ENCODE measurements around the gene CCDC87.
A peak's percentile ranks its signal among the peaks of the same experiment; 100 is the strongest.
"Not testable (repeated sequence)": the region's sequence is repeated elsewhere in the genome, so short reads cannot be mapped to it uniquely, and the experiment has no call there.

CCDC87 gene

GRCh38 chr11:66592457-66593302 lies at the start of gene CCDC87, which contains the start of gene CCS:
Gene CCDC87, minus strand, starts transcription at chr11:66593063. Its CDS starts 48 bp downstream, at chr11:66593015.
Gene CCS, plus strand, starts transcription at chr11:66593185. Its CDS starts 77 bp downstream, at chr11:66593262.
- Histone ChIP-seq H3K9me3 (ENCODE audit: control insufficient read depth, insufficient read depth, low read length) (no peaks in the 10 kb centered on the region), H3K4me1 (ENCODE audit: control insufficient read depth, insufficient read depth, low read length) (peaks cover 5% of the 10 kb centered on the region; the same call in 1 of the 2 replicates), H3K36me3 (ENCODE audit: control insufficient read depth, insufficient read depth, low read length) (no peaks in the 10 kb centered on the region), H3K27me3 (ENCODE audit: control insufficient read depth, insufficient read depth, low read length) (no peaks in the 10 kb centered on the region), H3K4me3 (ENCODE audit: low read length) (peak within 1 kb of the TSS; percentile 60), H3K27ac (ENCODE audit: low read length) (no peak within 1 kb of the TSS)
- DNase-seq (ENCODE audit: low read depth, low spot score) = peak; percentile 82
- WGBS (ENCODE audit: insufficient coverage, insufficient read length) = no CpG with 5 or more reads among the region's 68 CpGs

GRCh38 chr11:66641834-66642233 lies 49.0 kb upstream of the CCDC87 start:
- no CpG with 5 or more reads among the region's 3 CpGs for WGBS (ENCODE audit: insufficient coverage, insufficient read length)
- Histone ChIP-seq H3K36me3 (ENCODE audit: control insufficient read depth, insufficient read depth, low read length) (peaks cover 30% of the 10 kb centered on the region), H3K27me3 (ENCODE audit: control insufficient read depth, insufficient read depth, low read length) (no peaks in the 10 kb centered on the region), H3K27ac (ENCODE audit: low read length) (no peak overlapping the region), H3K4me1 (ENCODE audit: control insufficient read depth, insufficient read depth, low read length) (peaks cover 2% of the 10 kb centered on the region), H3K9me3 (ENCODE audit: control insufficient read depth, insufficient read depth, low read length) (no peaks in the 10 kb centered on the region), H3K4me3 (ENCODE audit: low read length) (no peak overlapping the region)
- DNase-seq (ENCODE audit: low read depth, low spot score) = no peak

- WGBS (ENCODE audit: insufficient coverage, insufficient read length) = no CpG with 5 or more reads among the region's 10 CpGs
- H3K27me3 ChIP-seq (ENCODE audit: control insufficient read depth, insufficient read depth, low read length); H3K27ac ChIP-seq (ENCODE audit: low read length); H3K4me3 ChIP-seq (ENCODE audit: low read length); H3K9me3 ChIP-seq (ENCODE audit: control insufficient read depth, insufficient read depth, low read length); H3K4me1 ChIP-seq (ENCODE audit: control insufficient read depth, insufficient read depth, low read length); DNase-seq (ENCODE audit: low read depth, low spot score): not testable (repeated sequence)
- H3K36me3 ChIP-seq (ENCODE audit: control insufficient read depth, insufficient read depth, low read length) = peaks cover 23% of the 10 kb centered on the region
Observed at GRCh38 chr11:66639814-66640340, 47.0 kb upstream of the CCDC87 start.

GRCh38 chr11:66639066-66639813 lies 46.4 kb upstream of the CCDC87 start:
- H3K4me1 ChIP-seq (ENCODE audit: control insufficient read depth, insufficient read depth, low read length) = peaks cover 2% of the 10 kb centered on the region
- no peaks in the 10 kb centered on the region for H3K9me3 ChIP-seq (ENCODE audit: control insufficient read depth, insufficient read depth, low read length)
- WGBS (ENCODE audit: insufficient coverage, insufficient read length) = no CpG with 5 or more reads among the region's 27 CpGs
- H3K27ac ChIP-seq (ENCODE audit: low read length) = no peak overlapping the region
- no peak for DNase-seq (ENCODE audit: low read depth, low spot score)
- H3K36me3 ChIP-seq (ENCODE audit: control insufficient read depth, insufficient read depth, low read length) = peaks cover 20% of the 10 kb centered on the region
- H3K27me3 ChIP-seq (ENCODE audit: control insufficient read depth, insufficient read depth, low read length) = no peaks in the 10 kb centered on the region
- peak overlapping the region; percentile 67; the same call in 1 of the 2 replicates for H3K4me3 ChIP-seq (ENCODE audit: low read length)

GRCh38 chr11:66638177-66639065 lies 45.6 kb upstream of the CCDC87 start, which contains the start of gene RBM4:
Gene RBM4, plus strand, starts transcription at chr11:66638703. Its CDS starts 1,009 bp downstream, at chr11:66639712.
- Histone ChIP-seq H3K4me3 (ENCODE audit: low read length) (peak within 1 kb of the TSS; percentile 67), H3K9me3 (ENCODE audit: control insufficient read depth, insufficient read depth, low read length) (no peaks in the 10 kb centered on the region), H3K27ac (ENCODE audit: low read length) (no peak within 1 kb of the TSS), H3K27me3 (ENCODE audit: control insufficient read depth, insufficient read depth, low read length) (no peaks in the 10 kb centered on the region), H3K4me1 (ENCODE audit: control insufficient read depth, insufficient read depth, low read length) (peaks cover 2% of the 10 kb centered on the region; the same call in 1 of the 2 replicates), H3K36me3 (ENCODE audit: control insufficient read depth, insufficient read depth, low read length) (peaks cover 13% of the 10 kb centered on the region)
- WGBS (ENCODE audit: insufficient coverage, insufficient read length) = no CpG with 5 or more reads among the region's 63 CpGs
- peak; percentile 100 for DNase-seq (ENCODE audit: low read depth, low spot score)

GRCh38 chr11:66637557-66638176 lies 44.8 kb upstream of the CCDC87 start:
- Histone ChIP-seq H3K4me3 (ENCODE audit: low read length) (peak overlapping the region; percentile 35; the same call in 1 of the 2 replicates), H3K27me3 (ENCODE audit: control insufficient read depth, insufficient read depth, low read length) (no peaks in the 10 kb centered on the region), H3K9me3 (ENCODE audit: control insufficient read depth, insufficient read depth, low read length) (no peaks in the 10 kb centered on the region), H3K36me3 (ENCODE audit: control insufficient read depth, insufficient read depth, low read length) (peaks cover 12% of the 10 kb centered on the region), H3K27ac (ENCODE audit: low read length) (no peak overlapping the region), H3K4me1 (ENCODE audit: control insufficient read depth, insufficient read depth, low read length) (peaks cover 2% of the 10 kb centered on the region; the same call in 1 of the 2 replicates)
- no CpG with 5 or more reads among the region's 12 CpGs for WGBS (ENCODE audit: insufficient coverage, insufficient read length)
- no peak for DNase-seq (ENCODE audit: low read depth, low spot score)

- peaks cover 2% of the 10 kb centered on the region; the same call in 1 of the 2 replicates for H3K4me1 ChIP-seq (ENCODE audit: control insufficient read depth, insufficient read depth, low read length)
- no peak overlapping the region for H3K27ac ChIP-seq (ENCODE audit: low read length)
- no peaks in the 10 kb centered on the region for H3K27me3 ChIP-seq (ENCODE audit: control insufficient read depth, insufficient read depth, low read length)
- H3K9me3 ChIP-seq (ENCODE audit: control insufficient read depth, insufficient read depth, low read length) = no peaks in the 10 kb centered on the region
- WGBS (ENCODE audit: insufficient coverage, insufficient read length) = no CpG with 5 or more reads among the region's 3 CpGs
- DNase-seq (ENCODE audit: low read depth, low spot score) = no peak
- H3K36me3 ChIP-seq (ENCODE audit: control insufficient read depth, insufficient read depth, low read length) = peaks cover 14% of the 10 kb centered on the region
- no peak overlapping the region for H3K4me3 ChIP-seq (ENCODE audit: low read length)
Observed at GRCh38 chr11:66636411-66636810, 43.5 kb upstream of the CCDC87 start.

- no CpG with 5 or more reads among the region's 2 CpGs for WGBS (ENCODE audit: insufficient coverage, insufficient read length)
- no peak overlapping the region for H3K27ac ChIP-seq (ENCODE audit: low read length)
- H3K4me3 ChIP-seq (ENCODE audit: low read length) = no peak overlapping the region
- no peaks in the 10 kb centered on the region for H3K9me3 ChIP-seq (ENCODE audit: control insufficient read depth, insufficient read depth, low read length)
- H3K4me1 ChIP-seq (ENCODE audit: control insufficient read depth, insufficient read depth, low read length) = no peaks in the 10 kb centered on the region
- DNase-seq (ENCODE audit: low read depth, low spot score) = no peak
- H3K27me3 ChIP-seq (ENCODE audit: control insufficient read depth, insufficient read depth, low read length) = no peaks in the 10 kb centered on the region
- peaks cover 13% of the 10 kb centered on the region for H3K36me3 ChIP-seq (ENCODE audit: control insufficient read depth, insufficient read depth, low read length)
Observed at GRCh38 chr11:66632952-66633351, 40.1 kb upstream of the CCDC87 start.

GRCh38 chr11:66631883-66632282 lies 39.0 kb upstream of the CCDC87 start:
- WGBS (ENCODE audit: insufficient coverage, insufficient read length) = no CpG with 5 or more reads among the region's 6 CpGs
- H3K27ac ChIP-seq (ENCODE audit: low read length) = no peak overlapping the region
- no peak overlapping the region for H3K4me3 ChIP-seq (ENCODE audit: low read length)
- no peaks in the 10 kb centered on the region for H3K4me1 ChIP-seq (ENCODE audit: control insufficient read depth, insufficient read depth, low read length)
- peaks cover 23% of the 10 kb centered on the region for H3K36me3 ChIP-seq (ENCODE audit: control insufficient read depth, insufficient read depth, low read length)
- no peaks in the 10 kb centered on the region for H3K27me3 ChIP-seq (ENCODE audit: control insufficient read depth, insufficient read depth, low read length)
- H3K9me3 ChIP-seq (ENCODE audit: control insufficient read depth, insufficient read depth, low read length) = no peaks in the 10 kb centered on the region
- DNase-seq (ENCODE audit: low read depth, low spot score) = no peak
